OCI-LY3 (cell line): Measurements from ENCODE around the gene FARP1.

Experiments used
- CTCF ChIP-seq: fragments of 200-600, 300-600 bp; sonication (generic); IDR thresholded peaks from 2 replicates; pipeline ENCODE4 v1.5.1; 2014; ENCODE audit warnings: antibody characterized with exemption, low read length, low read depth
- EZH2phosphoT487 ChIP-seq: fragments of 200-600 bp; shearing (Covaris generic); IDR thresholded peaks from 2 replicates; pipeline ENCODE4 v1.6.1; 2018; ENCODE audit warnings: antibody characterized with exemption, mixed run types, low read depth

GRCh38 chr13:98447130-98447529 lies 304.2 kb downstream of the FARP1 start:
- no peak for TF ChIP-seq CTCF
- TF ChIP-seq EZH2phosphoT487 = no peak
